OCI-LY7 (cell line): ENCODE measurements around the gene TASL. TPM values are rescaled to one million over a fixed set of nuclear protein-coding genes. Genes with fewer than 3 reads are reported as not detected.

Experiments used
- BruUV-seq: library from RNA; stranded (reverse); fragments of 400-500 nt; replicated peaks from 2 replicates; lab custom pipeline; 2021; lab: Mats Ljungman, UMichigan
- CTCF ChIA-PET: fragments of 300-600 bp; sonication (Branson Sonifier 250); formaldehyde crosslinking; loops from one replicate; lab custom pipeline; 2022; ENCODE audit warnings: antibody characterized with exemption; ENCODE audit not compliant: unreplicated experiment; lab: Charles Lee
- POLR2A ChIA-PET: fragments of 300-600 bp; sonication (Branson Sonifier 250); formaldehyde crosslinking; loops from one replicate; lab custom pipeline; 2022; ENCODE audit warnings: antibody characterized with exemption; lab: Charles Lee
- DNase-seq: peaks from one replicate; pipeline ENCODE4 v3.0.0-alpha.2; 2015; ENCODE audit warnings: low spot score
- H2AFZ ChIP-seq: fragments of 200-600 bp; sonication (generic), shearing (Covaris generic); 2 replicates; pipeline ENCODE4 v1.6.1; 2014; ENCODE audit warnings: mild to moderate bottlenecking, antibody characterized with exemption, low read length, moderate library complexity
- H3K27ac ChIP-seq: fragments of 200-600 bp; sonication (generic); 2 replicates; pipeline ENCODE4 v1.5.1; 2014; ENCODE audit warnings: mixed run types, low read depth, mild to moderate bottlenecking, moderate library complexity, low read length, inconsistent platforms; ENCODE audit not compliant: poor library complexity, severe bottlenecking
- H3K36me3 ChIP-seq: fragments of 200-600 bp; sonication (generic); 2 replicates; pipeline ENCODE4 v1.6.1; 2014; ENCODE audit warnings: mild to moderate bottlenecking, antibody characterized with exemption, low read length, moderate library complexity, mixed read lengths; ENCODE audit not compliant: insufficient read depth
- H3K4me1 ChIP-seq: fragments of 200-600 bp; sonication (generic); 2 replicates; pipeline ENCODE4 v1.5.1; 2014; ENCODE audit warnings: mild to moderate bottlenecking, low read length; ENCODE audit not compliant: insufficient read depth, poor library complexity, severe bottlenecking
- H3K4me2 ChIP-seq: fragments of 200-600 bp; sonication (generic); 2 replicates; pipeline ENCODE4 v1.6.1; 2014; ENCODE audit warnings: mild to moderate bottlenecking, low read length
- H3K4me3 ChIP-seq: fragments of 200-600 bp; sonication (generic); 2 replicates; pipeline ENCODE4 v1.5.1; 2014; ENCODE audit warnings: mild to moderate bottlenecking, low read depth, low read length; ENCODE audit not compliant: poor library complexity, severe bottlenecking
- H3K79me2 ChIP-seq: fragments of 200-600 bp; sonication (generic); 2 replicates; pipeline ENCODE4 v1.6.1; 2016; ENCODE audit warnings: low read depth, mild to moderate bottlenecking, low read length, moderate library complexity, mixed read lengths; ENCODE audit not compliant: insufficient read depth
- H3K9me2 ChIP-seq: fragments of 200-600 bp; sonication (generic); 2 replicates; pipeline ENCODE4 v1.6.1; 2016; ENCODE audit warnings: mild to moderate bottlenecking, low read length, mixed read lengths; ENCODE audit not compliant: insufficient read depth
- H3K9me3 ChIP-seq: fragments of 200-600 bp; sonication (generic); 2 replicates; pipeline ENCODE4 v1.6.1; 2014; ENCODE audit warnings: mild to moderate bottlenecking, mixed run types, low read length, mixed read lengths
- H4K20me1 ChIP-seq: fragments of 200-600 bp; sonication (generic); 2 replicates; pipeline ENCODE4 v1.6.1; 2014; ENCODE audit warnings: mild to moderate bottlenecking, antibody characterized with exemption, low read length, moderate library complexity, mixed read lengths; ENCODE audit not compliant: insufficient read depth
- CTCF ChIP-seq: fragments of 200-600 bp; sonication (generic); conservative IDR thresholded peaks from 2 replicates; pipeline ENCODE4 v1.5.1; 2014; ENCODE audit warnings: mild to moderate bottlenecking, antibody characterized with exemption, low read length, moderate library complexity, mixed read lengths
- EZH2phosphoT487 ChIP-seq: fragments of 200-600 bp; sonication (generic); IDR thresholded peaks from 2 replicates; pipeline ENCODE4 v1.6.1; 2018; ENCODE audit warnings: low read depth, borderline replicate concordance, mild to moderate bottlenecking, mixed run types, antibody characterized with exemption, low read length, moderate library complexity, mixed read lengths
- intact Hi-C: fragments of 100-400 bp; cut with micrococcal nuclease; formaldehyde crosslinking; loops from one replicate; pipeline ENCODE4 v1.10.0; 2022; ENCODE audit not compliant: unreplicated experiment
- total RNA-seq, 2 experiments: library from RNA; depleted of rRNA in 1 of 2; stranded (reverse); fragments of >200 nt in 1 of 2; shearing (Covaris generic) in 1 of 2; gene quantifications; 2 replicates each; pipeline ENCODE4 v1.2.3, GENCODE V29; 2014 to 2022

The TASL gene
- total RNA-seq, 2 experiments from 2014 or later, result 0.13 TPM; not detected in 1

- no peaks in the 10 kb centered on the region for H3K79me2 ChIP-seq
- H3K4me2 ChIP-seq, result peak overlapping the region; percentile 58
- BruUV-seq, result no TSS peak
Observed at GRCh38 chrX:30576881-30577280, 685 bp downstream of the TASL start.

GRCh38 chrX:30573125-30573524 lies 4.4 kb downstream of the TASL start:
- TF ChIP-seq CTCF, result no peak
- TF ChIP-seq EZH2phosphoT487, result no peak
- Histone ChIP-seq H3K4me3 (no peak overlapping the region), H3K4me1 (peaks cover 22% of the 10 kb centered on the region), H3K9me2 (no peaks in the 10 kb centered on the region), H3K27ac (no peak overlapping the region), H3K36me3 (no peaks in the 10 kb centered on the region), H3K4me2 (no peak overlapping the region; the same call in 1 of the 2 replicates), H4K20me1 (no peaks in the 10 kb centered on the region), H2AFZ (no peak overlapping the region), H3K9me3 (no peaks in the 10 kb centered on the region), H3K79me2 (no peaks in the 10 kb centered on the region)
- CTCF ChIA-PET, result no interaction called here
- no peak for DNase-seq
- no TSS peak for BruUV-seq
- POLR2A ChIA-PET, result interaction anchor here (1.1 kb wide), 1 partner anchor 21 kb away, joined by 3 read pairs; no protein-coding TSS in a partner anchor
- intact Hi-C loops, result no loop called here

More at GRCh38 chrX:30576881-30577280, 685 bp downstream of the TASL start:
- intact Hi-C loops, result loop anchor here (2.0 to 5.0 kb wide), 2 partner anchors 20 to 75 kb away; partner anchors contain the start of gene GK
- Histone ChIP-seq H4K20me1 (no peaks in the 10 kb centered on the region), H3K27ac (no peak overlapping the region), H3K4me1 (peaks cover 15% of the 10 kb centered on the region), H3K9me2 (no peaks in the 10 kb centered on the region), H3K9me3 (no peaks in the 10 kb centered on the region), H3K36me3 (no peaks in the 10 kb centered on the region), H3K4me3 (peak overlapping the region; percentile 60), H2AFZ (peak overlapping the region; percentile 2; the same call in 1 of the 2 replicates)
- ChIA-PET CTCF (no interaction called here), POLR2A (interaction anchor here (0.6 kb wide), 1 partner anchor 10 kb away, joined by 3 read pairs; no protein-coding TSS in a partner anchor)
- TF ChIP-seq CTCF (no peak), EZH2phosphoT487 (no peak)
- DNase-seq, result no peak

- intact Hi-C loops, result no loop called here
- Histone ChIP-seq H2AFZ (no peak overlapping the region), H3K4me1 (peaks cover 21% of the 10 kb centered on the region), H4K20me1 (no peaks in the 10 kb centered on the region), H3K4me2 (no peak overlapping the region), H3K9me2 (no peaks in the 10 kb centered on the region), H3K27ac (no peak overlapping the region), H3K79me2 (no peaks in the 10 kb centered on the region), H3K36me3 (no peaks in the 10 kb centered on the region), H3K9me3 (no peaks in the 10 kb centered on the region), H3K4me3 (no peak overlapping the region)
- ChIA-PET CTCF (no interaction called here), POLR2A (interaction anchor here (1.1 kb wide), 1 partner anchor 21 kb away, joined by 3 read pairs; no protein-coding TSS in a partner anchor)
- TF ChIP-seq CTCF, result no peak
- no peak for TF ChIP-seq EZH2phosphoT487
- DNase-seq, result no peak
- BruUV-seq, result no TSS peak
Observed at GRCh38 chrX:30572678-30573077, 4.9 kb downstream of the TASL start.
